Glutamatergic neuron (in vitro differentiated cells): ENCODE results near the gene PBX1. TPM values are rescaled to one million over a fixed set of nuclear protein-coding genes. Genes with fewer than 3 reads are reported as not detected.

ENCODE experiments used
- DNase-seq: peaks from one replicate; pipeline ENCODE4 v3.0.0; 2022
- H3K27ac Mint-ChIP-seq: one replicate; pipeline ENCODE4 v1.8.0; 2020; ENCODE audit warnings: mild to moderate bottlenecking, mixed read lengths, inconsistent platforms; ENCODE audit not compliant: unreplicated experiment
- H3K27me3 Mint-ChIP-seq: one replicate; pipeline ENCODE4 v1.8.0; 2020; ENCODE audit warnings: mild to moderate bottlenecking, moderate library complexity, mixed read lengths, inconsistent platforms; ENCODE audit not compliant: unreplicated experiment
- H3K36me3 Mint-ChIP-seq: one replicate; pipeline ENCODE4 v1.8.0; 2020; ENCODE audit warnings: mild to moderate bottlenecking, mixed read lengths, inconsistent platforms; ENCODE audit not compliant: unreplicated experiment
- H3K4me1 Mint-ChIP-seq: one replicate; pipeline ENCODE4 v1.8.0; 2020; ENCODE audit warnings: mild to moderate bottlenecking, low read depth, mixed read lengths, inconsistent platforms; ENCODE audit not compliant: unreplicated experiment
- H3K4me3 Mint-ChIP-seq: one replicate; pipeline ENCODE4 v1.8.0; 2020; ENCODE audit warnings: mild to moderate bottlenecking, mixed read lengths, inconsistent platforms; ENCODE audit not compliant: unreplicated experiment
- H3K9me3 Mint-ChIP-seq: one replicate; pipeline ENCODE4 v1.8.0; 2020; ENCODE audit warnings: mild to moderate bottlenecking, moderate library complexity, mixed read lengths, inconsistent platforms; ENCODE audit not compliant: unreplicated experiment
- CTCF ChIP-seq: fragments of 200-600 bp; sonication (generic); IDR thresholded peaks from one replicate; pipeline ENCODE4 v1.5.0; 2021; ENCODE audit not compliant: partially characterized antibody, unreplicated experiment
- total RNA-seq: library from RNA; stranded (reverse); fragmentation: NEBNext Ultra II Directional; extraction: Animal tissue kit (Norgen Biotek cat#: 25700); gene quantifications from one replicate; pipeline ENCODE4 v1.2.1, GENCODE V29; 2021; ENCODE audit not compliant: unreplicated experiment

Gene PBX1
- total RNA-seq, 1 donor from 2014 or later: 98.7 TPM

DNA sequence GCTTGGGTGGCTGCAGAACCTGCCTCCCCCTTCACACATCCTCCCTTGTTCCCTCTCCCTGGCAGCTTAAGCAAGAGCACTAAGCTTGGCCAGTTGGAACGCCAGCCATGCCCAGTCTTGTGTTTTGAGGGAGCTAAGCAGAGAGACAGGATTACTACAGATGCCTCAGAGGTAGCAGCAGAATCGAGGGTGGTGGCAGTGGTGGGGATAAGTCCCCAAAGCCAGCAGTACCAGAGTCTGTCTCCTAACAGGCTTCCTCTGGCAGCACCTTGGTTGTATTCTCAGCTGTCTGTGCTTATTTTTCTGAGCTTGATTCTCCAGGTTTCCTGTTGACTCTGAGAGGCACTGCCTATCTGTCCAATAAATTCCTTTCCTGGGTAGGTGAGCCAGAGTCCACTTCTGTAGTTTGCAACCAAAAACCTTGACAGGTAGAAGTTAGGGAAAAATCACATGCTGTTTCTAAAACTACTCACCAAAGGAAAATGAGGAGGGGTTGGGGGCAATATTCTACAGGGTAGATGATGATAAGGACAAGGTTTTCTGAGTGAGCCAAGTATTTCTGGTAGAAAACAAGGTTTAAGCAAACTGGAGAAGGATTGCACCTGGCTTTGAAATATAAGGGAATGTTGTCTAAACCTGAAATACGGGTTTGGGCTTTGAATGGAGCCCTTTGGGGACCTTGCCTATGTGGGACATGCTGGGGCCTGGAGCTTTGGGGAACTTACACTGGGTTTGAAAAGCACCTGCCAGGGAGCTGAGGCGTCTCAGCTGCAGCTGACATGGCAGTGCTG, 100.8 kb downstream of the PBX1 start:
- H3K4me3 Mint-ChIP-seq: no peak overlapping the region
- no peak for DNase-seq
- H3K27me3 Mint-ChIP-seq: peaks cover 2% of the 10 kb centered on the region
- no peak overlapping the region for H3K27ac Mint-ChIP-seq
- peaks cover 4% of the 10 kb centered on the region for H3K9me3 Mint-ChIP-seq
- H3K36me3 Mint-ChIP-seq: no peaks in the 10 kb centered on the region
- TF ChIP-seq CTCF: no peak
- H3K4me1 Mint-ChIP-seq: peaks cover 12% of the 10 kb centered on the region

DNA sequence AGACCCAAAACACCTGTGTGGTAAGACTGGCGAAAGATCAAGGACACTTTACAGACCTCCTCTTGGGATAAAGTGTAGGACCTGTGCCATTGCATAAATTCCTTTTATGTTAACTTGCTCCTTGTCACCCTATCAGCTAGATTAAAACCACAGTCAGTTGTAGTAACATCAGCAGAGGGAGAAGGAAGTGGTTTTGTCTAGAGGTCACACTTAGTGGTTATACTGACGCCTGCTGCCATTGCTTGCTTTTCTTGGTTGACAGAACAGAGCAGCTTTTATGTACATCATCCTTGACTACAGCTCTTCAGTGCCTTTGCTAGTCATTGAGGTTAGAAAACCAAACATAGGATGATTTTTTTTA, 101.4 kb downstream of the PBX1 start:
- Mint-ChIP-seq H3K9me3 (peaks cover 4% of the 10 kb centered on the region), H3K4me1 (peaks cover 12% of the 10 kb centered on the region), H3K27ac (no peak overlapping the region), H3K27me3 (peaks cover 2% of the 10 kb centered on the region), H3K4me3 (no peak overlapping the region), H3K36me3 (no peaks in the 10 kb centered on the region)
- DNase-seq: no peak
- no peak for TF ChIP-seq CTCF

DNA sequence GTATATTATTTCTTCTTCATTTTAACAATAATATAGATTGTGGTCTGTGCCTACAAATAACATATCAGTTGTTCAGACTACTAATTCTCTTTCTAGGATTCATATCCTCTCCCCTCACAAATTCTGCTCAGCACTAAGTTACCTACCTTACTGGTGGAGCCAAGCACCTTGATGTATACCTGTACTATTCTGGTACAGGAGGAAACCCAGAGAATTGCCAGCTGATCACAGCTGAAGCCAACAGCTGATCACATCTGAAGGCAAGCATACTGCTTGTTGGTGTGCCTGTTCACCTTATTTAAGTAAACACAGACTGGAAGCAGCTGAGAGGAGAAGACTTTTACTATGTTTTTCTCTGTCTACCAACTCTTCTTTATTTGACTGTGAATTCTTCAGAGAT, 101.8 kb downstream of the PBX1 start:
- Mint-ChIP-seq H3K4me1 (peaks cover 12% of the 10 kb centered on the region), H3K27ac (peak overlapping the region; percentile 40), H3K27me3 (peaks cover 2% of the 10 kb centered on the region), H3K4me3 (peak overlapping the region; percentile 5), H3K36me3 (no peaks in the 10 kb centered on the region), H3K9me3 (peaks cover 4% of the 10 kb centered on the region)
- no peak for TF ChIP-seq CTCF
- DNase-seq: no peak

DNA sequence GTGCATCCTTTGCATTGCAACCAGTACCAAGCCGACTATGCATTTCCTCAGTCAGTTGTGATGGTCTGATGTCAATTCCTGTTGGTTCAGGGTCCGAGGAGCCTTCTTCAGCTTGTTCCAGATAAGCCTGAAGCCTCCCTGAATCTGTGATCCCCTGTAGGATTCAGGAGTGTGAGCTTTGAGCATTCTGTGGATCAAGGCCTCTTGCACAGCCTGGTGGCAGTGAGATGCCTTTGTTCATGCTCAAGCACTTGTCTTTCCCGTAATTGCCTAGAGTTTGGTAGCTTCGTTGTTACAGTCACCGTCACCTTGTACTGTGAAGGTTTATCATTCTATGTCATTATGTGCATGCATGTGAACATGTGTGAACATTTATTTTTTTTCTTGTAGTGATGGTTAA, 103.5 kb downstream of the PBX1 start:
- peaks cover 4% of the 10 kb centered on the region for H3K9me3 Mint-ChIP-seq
- H3K4me3 Mint-ChIP-seq: no peak overlapping the region
- no peak for DNase-seq
- no peak overlapping the region for H3K27ac Mint-ChIP-seq
- H3K36me3 Mint-ChIP-seq: no peaks in the 10 kb centered on the region
- TF ChIP-seq CTCF: no peak
- peaks cover 13% of the 10 kb centered on the region for H3K4me1 Mint-ChIP-seq
- H3K27me3 Mint-ChIP-seq: peaks cover 2% of the 10 kb centered on the region

- peaks cover 17% of the 10 kb centered on the region for H3K4me1 Mint-ChIP-seq
These were observed 104.0 kb downstream of the PBX1 start for GRCh38 chr1:164662955-164663354.

More at GRCh38 chr1:164662955-164663354, 104.0 kb downstream of the PBX1 start:
- peaks cover 7% of the 10 kb centered on the region for H3K27me3 Mint-ChIP-seq
- DNase-seq: no peak
- peaks cover 4% of the 10 kb centered on the region for H3K9me3 Mint-ChIP-seq
- TF ChIP-seq CTCF: no peak
- H3K27ac Mint-ChIP-seq: no peak overlapping the region
- H3K4me3 Mint-ChIP-seq: no peak overlapping the region
- H3K36me3 Mint-ChIP-seq: no peaks in the 10 kb centered on the region
